NCI-H460 (cell line): ENCODE measurements around the gene CNST. TPM values are rescaled to one million over a fixed set of nuclear protein-coding genes. Genes with fewer than 3 reads are reported as not detected.
"Not testable (repeated sequence)": the region's sequence is repeated elsewhere in the genome, so short reads cannot be mapped to it uniquely, and the experiment has no call there.

ENCODE experiments used
- DNase-seq: peaks from one replicate; pipeline ENCODE4 v3.0.0-alpha.2; 2016; ENCODE audit warnings: low read depth; ENCODE audit errors: extremely low read depth
- small RNA-seq, 2 experiments: library from RNA; depleted of rRNA; stranded (forward); fragments of <200 nt; gene quantifications; one replicate each; pipeline ENCODE3, GENCODE V24; 2014
- total RNA-seq: library from RNA; depleted of rRNA; stranded (reverse); fragments of >200 nt; shearing (Covaris generic); gene quantifications from 2 replicates; pipeline ENCODE4 v1.2.3, GENCODE V29; 2014; rRNA removed

The CNST gene
- total RNA-seq, 1 experiment from 2014 or later, result 25.8 TPM

DNA sequence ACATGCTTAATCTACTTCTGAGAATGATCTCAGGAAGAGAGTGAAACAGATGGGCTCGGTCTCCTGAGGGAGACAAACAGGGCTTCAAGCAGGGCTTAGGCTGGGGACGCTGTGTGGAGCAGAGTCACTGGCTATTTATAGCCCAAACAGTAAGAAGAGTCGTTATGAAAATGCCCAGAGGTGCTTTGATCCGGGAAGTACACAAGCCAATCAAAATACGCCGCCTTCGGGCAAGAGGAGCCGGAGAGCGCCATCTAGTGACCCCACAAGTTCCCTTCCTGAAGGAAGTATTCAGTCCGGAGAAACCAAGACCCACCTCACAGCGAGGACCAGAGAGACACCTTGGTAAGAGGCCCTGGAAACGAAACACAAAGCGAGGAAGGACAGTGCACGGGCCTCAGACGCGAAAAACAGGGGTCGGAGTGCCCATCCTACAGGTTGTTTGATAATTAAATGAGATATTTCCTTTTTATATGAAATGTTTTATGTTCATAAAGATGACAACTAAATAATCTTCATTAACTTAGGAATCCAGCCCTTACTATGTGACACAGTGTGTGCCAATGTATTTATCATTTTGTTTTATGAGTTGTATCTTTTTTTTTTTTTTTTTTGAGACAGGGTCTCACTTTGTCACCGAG is 133.0 kb downstream of the CNST start:
- DNase-seq, result peak; percentile 96

DNA sequence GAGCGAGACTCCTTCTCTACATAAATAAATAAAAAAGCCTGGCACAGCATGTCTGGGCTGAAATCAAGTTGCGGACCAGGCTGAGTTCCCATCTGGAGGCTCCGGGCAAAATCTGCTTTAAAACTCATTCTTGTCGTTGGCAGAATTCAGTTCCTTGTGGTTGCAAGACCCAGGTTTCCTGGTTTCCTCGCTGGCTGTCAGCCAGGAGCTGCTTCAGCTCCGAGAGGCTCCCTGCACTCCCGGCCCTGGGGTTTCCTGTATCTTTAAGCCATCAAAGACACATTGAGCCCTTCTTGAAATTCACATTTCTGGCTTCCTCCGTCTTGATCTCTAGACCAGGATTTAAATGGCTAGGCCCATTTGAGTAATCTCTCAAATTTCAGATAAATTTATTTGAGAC is 137.3 kb downstream of the CNST start:
- DNase-seq, result peak; percentile 64

DNA sequence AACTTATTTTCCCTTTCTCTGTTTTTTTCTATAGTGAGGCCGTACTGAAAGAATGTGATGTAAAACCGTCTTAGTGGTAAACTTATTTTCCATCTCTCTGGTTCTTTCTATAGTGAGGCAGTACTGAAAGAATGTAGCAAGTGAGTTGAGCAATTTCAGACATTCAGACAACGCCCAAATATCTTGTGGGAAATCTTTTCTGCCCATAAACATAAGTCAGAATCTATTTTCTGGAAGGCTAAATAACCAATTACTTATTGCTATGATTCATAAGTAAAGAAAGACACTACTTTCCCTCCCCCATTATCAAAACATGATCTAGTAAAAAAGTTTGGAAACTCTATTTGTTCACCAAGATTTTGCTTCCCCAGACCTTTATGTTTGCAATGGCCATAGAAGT is 139.1 kb downstream of the CNST start:
- peak; percentile 97 for DNase-seq

DNA sequence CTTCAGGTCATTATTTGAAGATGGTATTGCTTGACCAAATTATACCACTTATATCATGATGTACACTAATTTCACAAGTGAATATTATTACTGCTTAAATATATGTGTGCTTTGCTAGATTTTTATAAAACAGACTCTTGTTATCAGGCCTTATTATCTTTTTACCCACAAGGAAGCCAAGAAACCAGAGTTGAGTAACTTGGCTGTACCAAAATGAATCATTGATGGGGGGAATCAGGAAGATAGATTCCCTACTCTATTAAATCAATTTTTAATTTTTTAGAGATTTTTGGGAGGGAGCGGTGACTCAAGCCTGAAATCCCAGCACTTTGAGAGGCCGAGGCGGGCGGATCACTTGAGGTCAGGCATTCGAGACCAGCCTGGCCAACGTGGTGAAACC is 141.9 kb downstream of the CNST start:
- DNase-seq, result no peak

DNA sequence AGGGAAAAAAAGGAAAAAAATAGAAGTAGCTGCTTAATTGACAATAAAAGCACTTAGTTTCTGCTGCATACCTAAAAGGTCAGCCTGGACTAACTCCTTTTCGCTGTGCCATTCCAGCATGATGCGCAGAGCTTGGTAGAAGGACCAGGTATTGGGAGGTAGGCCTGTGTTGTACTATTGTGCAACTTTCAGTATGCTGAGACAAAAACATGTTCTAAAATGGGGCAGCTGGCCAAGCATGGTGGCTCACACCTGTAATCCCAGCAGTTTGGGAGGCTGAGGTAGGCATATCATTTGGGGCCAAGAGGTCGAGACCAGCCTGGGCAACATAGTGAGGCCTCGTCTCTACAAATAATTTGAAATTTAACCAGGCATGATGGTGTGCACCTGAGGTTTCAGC is 142.9 kb downstream of the CNST start:
- no peak for DNase-seq

DNA sequence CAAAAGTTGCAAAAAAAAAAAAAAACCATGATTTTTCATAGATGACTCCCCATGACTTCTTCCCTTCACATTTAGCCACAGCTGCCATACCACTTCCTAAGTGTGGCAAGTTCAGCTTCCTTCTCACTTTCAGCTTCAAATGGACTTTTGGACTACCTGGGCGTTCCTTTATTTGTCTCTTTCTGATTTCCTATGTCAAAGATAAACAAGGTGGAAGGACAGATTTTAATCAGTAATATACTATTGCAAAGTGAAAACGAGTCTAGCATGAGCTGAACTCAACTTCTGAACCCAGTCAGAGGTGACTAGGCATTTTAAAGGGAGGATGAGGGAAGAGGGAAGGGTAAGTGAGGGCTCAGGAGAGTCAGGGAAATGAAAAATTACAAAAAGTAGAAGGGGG is 143.6 kb downstream of the CNST start:
- no peak for DNase-seq

DNA sequence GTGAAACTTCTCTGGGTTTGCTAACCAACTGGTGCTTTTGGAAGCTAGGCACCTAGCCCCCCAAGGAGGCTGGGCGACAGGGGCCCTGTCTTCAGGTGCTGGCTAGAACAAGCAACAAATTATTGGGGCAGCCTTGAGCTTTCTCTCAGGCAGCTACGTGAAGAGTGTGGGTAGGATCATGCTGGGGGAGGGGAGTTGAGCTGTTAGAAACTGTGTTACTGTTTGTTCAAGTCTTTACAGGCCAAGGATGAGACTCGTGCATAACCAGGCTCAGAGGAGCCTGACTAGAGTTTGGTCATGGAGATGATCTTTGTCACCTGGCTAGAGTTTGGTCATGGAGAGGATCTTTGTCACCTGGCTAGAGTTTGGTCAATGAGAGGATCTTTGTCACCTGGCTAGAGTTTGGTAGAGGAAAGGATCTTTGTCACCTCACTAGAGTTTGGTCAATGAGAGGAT is 145.3 kb downstream of the CNST start:
- DNase-seq, result no peak

DNA sequence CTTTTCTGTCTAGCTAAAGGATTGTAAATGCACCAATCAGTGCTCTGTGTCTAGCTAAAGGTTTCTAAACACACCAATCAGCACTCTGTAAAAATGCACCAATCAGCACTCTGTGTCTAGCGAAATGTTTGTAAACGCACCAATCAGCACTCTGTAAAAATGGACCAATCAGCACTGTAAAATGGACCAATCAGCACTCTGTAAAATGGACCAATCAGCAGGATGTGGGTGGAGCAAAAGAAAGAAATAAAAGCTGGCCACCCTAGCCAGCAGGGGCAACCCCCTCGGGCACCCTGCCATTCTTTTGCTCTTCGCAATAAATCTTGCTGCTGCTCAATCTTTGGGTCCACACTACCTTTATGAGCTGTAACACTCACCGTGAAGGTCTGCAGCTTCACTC is 146.2 kb downstream of the CNST start:
- DNase-seq, result not testable (repeated sequence)

Small RNA genes within 50 kb of the gene (small RNA-seq; reads per million reads assigned to genes)
- gene AL356583.2 (0 reads per million in 2 experiments), gene AL591623.2 (0 to 0.02 reads per million in 2 experiments)

Other genes starting within 250 kb of the CNST start
- gene SMYD3, start 59.2 kb upstream of the CNST start, total RNA-seq, result 334 and 348 TPM in 2 replicates
- 43.6 and 49.9 TPM in 2 replicates for gene TFB2M, start 195 bp upstream of the CNST start, total RNA-seq
- 322 and 335 TPM in 2 replicates for gene SCCPDH, start 158.0 kb downstream of the CNST start, total RNA-seq